Measurements from ENCODE around the gene KIAA1549. TPM values are rescaled to one million over a fixed set of nuclear protein-coding genes. Genes with fewer than 3 reads are reported as not detected.

Gene KIAA1549
- total RNA-seq, 1 experiment from 2014 or later, result 26.6 TPM

DNA sequence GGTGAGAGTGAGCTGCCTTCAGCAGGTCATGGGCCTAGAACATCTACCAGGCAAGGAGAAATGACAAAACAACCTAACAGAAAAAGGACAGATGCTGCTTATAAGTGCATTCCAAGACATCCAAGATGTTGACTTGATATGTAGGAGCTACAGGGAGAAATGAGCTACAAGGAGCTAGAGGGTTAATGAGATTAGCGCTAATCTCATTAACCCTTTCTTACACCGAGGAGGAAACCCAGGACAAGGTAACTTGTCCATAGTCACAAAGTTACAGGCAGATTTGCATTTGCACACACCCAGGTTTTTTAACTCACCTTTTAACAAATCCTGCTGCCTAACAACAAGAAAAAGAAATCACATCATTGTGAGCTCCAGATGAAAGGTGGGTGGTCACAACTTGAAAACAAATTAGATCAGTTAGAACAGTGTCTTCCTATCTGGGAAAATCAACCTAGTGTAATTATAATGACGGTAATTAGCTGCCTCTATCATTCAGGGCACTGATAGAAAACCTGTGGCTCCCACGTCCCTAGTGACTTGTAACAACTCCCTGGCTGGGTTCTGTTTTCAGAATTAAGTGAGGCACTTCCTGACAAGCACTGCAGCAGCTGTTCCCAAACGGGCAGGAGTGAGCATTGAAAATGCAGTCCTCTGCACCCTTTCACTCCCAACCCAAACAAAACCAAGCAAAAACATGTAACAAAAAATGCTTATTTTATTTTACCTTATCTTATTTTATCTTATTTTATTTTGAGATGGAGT, 5.7 kb downstream of the KIAA1549 start:
- Histone ChIP-seq H3K9me3 (ENCODE audit: insufficient read depth, low read depth) (no peaks in the 10 kb centered on the region), H3K4me3 (no peak overlapping the region), H3K4me1 (replicated peaks; ENCODE audit: insufficient read depth) (peaks cover 20% of the 10 kb centered on the region), H4K20me1 (ENCODE audit: insufficient read depth) (no peaks in the 10 kb centered on the region; the same call in 1 of the 2 replicates), H3K79me2 (ENCODE audit: low read depth) (peaks cover 61% of the 10 kb centered on the region), H3K27me3 (ENCODE audit: insufficient read depth, low read depth) (no peaks in the 10 kb centered on the region), H3F3A (ENCODE audit: insufficient read depth, low read depth) (peaks cover 8% of the 10 kb centered on the region; the same call in 1 of the 2 replicates), H3K9me2 (ENCODE audit: insufficient read depth) (no peaks in the 10 kb centered on the region), H3K36me3 (ENCODE audit: low read depth) (no peaks in the 10 kb centered on the region), H3K4me2 (no peak overlapping the region), H2AFZ (no peak overlapping the region), H3K27ac (no peak overlapping the region)
- intact Hi-C loops (cut with micrococcal nuclease; ENCODE audit: unreplicated experiment), result no loop called here
- ChIA-PET CTCF (interaction anchor here (1.2 kb wide), 1 partner anchor 89 kb away, joined by 3 read pairs; no protein-coding TSS in a partner anchor), POLR2A (ENCODE audit: unreplicated experiment) (no interaction called here)
- TF ChIP-seq CTCF (conservative IDR thresholded peaks at IDR 0.05), result no peak
- TF ChIP-seq EZH2 (IDR thresholded peaks at IDR 0.05; ENCODE audit: low read depth), result no peak
- DNase-seq, result no peak
- no TSS peak for BruUV-seq (replicated peaks)

DNA sequence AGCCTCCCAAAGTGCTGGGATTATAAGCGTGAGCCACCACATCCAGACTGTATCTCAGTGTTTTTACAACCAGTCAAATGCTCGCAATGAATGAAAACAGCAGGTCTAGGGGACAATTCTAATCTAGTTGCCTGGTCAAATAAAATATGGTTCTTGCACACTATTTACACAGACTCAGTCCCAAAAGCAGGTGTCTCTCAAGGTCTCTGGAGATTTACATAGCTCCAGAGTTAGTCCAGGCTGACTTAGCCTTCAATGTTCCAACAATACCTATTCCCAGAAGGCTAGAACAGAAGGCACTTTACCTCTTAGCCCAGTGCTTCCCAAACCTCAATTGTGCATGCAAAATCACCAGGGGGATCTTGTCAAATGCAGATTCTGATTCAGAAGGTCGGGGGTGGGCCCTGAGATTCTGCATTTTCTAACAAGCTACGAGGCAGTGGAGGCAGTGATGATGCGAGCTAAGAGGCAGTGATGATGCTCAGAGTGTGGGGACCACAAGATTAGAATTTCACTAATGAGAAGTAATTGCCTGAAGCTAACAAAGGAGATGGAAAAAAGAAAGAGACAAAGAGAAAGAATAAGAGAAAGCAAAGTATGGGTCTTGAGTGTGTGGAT, 6.4 kb downstream of the KIAA1549 start:
- Histone ChIP-seq H2AFZ (no peak overlapping the region), H3K9me2 (ENCODE audit: insufficient read depth) (no peaks in the 10 kb centered on the region), H3K36me3 (ENCODE audit: low read depth) (no peaks in the 10 kb centered on the region), H3K27ac (no peak overlapping the region), H3K27me3 (ENCODE audit: insufficient read depth, low read depth) (no peaks in the 10 kb centered on the region), H3K4me2 (no peak overlapping the region), H3K4me3 (no peak overlapping the region), H3F3A (ENCODE audit: insufficient read depth, low read depth) (peaks cover 8% of the 10 kb centered on the region; the same call in 1 of the 2 replicates), H3K79me2 (ENCODE audit: low read depth) (peaks cover 57% of the 10 kb centered on the region), H4K20me1 (ENCODE audit: insufficient read depth) (no peaks in the 10 kb centered on the region; the same call in 1 of the 2 replicates), H3K4me1 (replicated peaks; ENCODE audit: insufficient read depth) (peaks cover 16% of the 10 kb centered on the region), H3K9me3 (ENCODE audit: insufficient read depth, low read depth) (no peaks in the 10 kb centered on the region)
- DNase-seq, result no peak
- TF ChIP-seq CTCF (conservative IDR thresholded peaks at IDR 0.05) (no peak), EZH2 (IDR thresholded peaks at IDR 0.05; ENCODE audit: low read depth) (no peak)
- BruUV-seq (replicated peaks), result no TSS peak
- ChIA-PET POLR2A (ENCODE audit: unreplicated experiment) (no interaction called here), CTCF (interaction anchor here (1.2 kb wide), 1 partner anchor 88 kb away, joined by 3 read pairs; no protein-coding TSS in a partner anchor)
- intact Hi-C loops (cut with micrococcal nuclease; ENCODE audit: unreplicated experiment), result no loop called here

GRCh38 chr7:138974103-138974502, 7.1 kb downstream of the KIAA1549 start:
- H4K20me1 ChIP-seq (ENCODE audit: insufficient read depth), result no peaks in the 10 kb centered on the region; the same call in 1 of the 2 replicates

More at GRCh38 chr7:138974103-138974502, 7.1 kb downstream of the KIAA1549 start:
- Histone ChIP-seq H3K9me3 (ENCODE audit: insufficient read depth, low read depth) (no peaks in the 10 kb centered on the region), H3K4me1 (replicated peaks; ENCODE audit: insufficient read depth) (peaks cover 9% of the 10 kb centered on the region), H3K27ac (no peak overlapping the region), H3K9me2 (ENCODE audit: insufficient read depth) (no peaks in the 10 kb centered on the region), H3K27me3 (ENCODE audit: insufficient read depth, low read depth) (no peaks in the 10 kb centered on the region), H2AFZ (no peak overlapping the region), H3K4me2 (no peak overlapping the region), H3K36me3 (ENCODE audit: low read depth) (no peaks in the 10 kb centered on the region), H3K4me3 (no peak overlapping the region), H3K79me2 (ENCODE audit: low read depth) (peaks cover 50% of the 10 kb centered on the region), H3F3A (ENCODE audit: insufficient read depth, low read depth) (peaks cover 8% of the 10 kb centered on the region; the same call in 1 of the 2 replicates)
- intact Hi-C loops (cut with micrococcal nuclease; ENCODE audit: unreplicated experiment), result no loop called here
- no peak for DNase-seq
- TF ChIP-seq CTCF (conservative IDR thresholded peaks at IDR 0.05) (no peak), EZH2 (IDR thresholded peaks at IDR 0.05; ENCODE audit: low read depth) (no peak)
- CTCF ChIA-PET, result no interaction called here
- POLR2A ChIA-PET (ENCODE audit: unreplicated experiment), result no interaction called here
- no TSS peak for BruUV-seq (replicated peaks)
